Activated CD4-positive, alpha-beta T cell treated with anti-CD3 and anti-CD28 coated beads, Interleukin-2, amount 50 U/mL, for 1 hour (primary cell): ENCODE results near the gene MRPL23.

ENCODE experiments used
- DNase-seq: peaks from one replicate; pipeline ENCODE4 v3.0.0-alpha.2; 2020

MRPL23 gene

DNA sequence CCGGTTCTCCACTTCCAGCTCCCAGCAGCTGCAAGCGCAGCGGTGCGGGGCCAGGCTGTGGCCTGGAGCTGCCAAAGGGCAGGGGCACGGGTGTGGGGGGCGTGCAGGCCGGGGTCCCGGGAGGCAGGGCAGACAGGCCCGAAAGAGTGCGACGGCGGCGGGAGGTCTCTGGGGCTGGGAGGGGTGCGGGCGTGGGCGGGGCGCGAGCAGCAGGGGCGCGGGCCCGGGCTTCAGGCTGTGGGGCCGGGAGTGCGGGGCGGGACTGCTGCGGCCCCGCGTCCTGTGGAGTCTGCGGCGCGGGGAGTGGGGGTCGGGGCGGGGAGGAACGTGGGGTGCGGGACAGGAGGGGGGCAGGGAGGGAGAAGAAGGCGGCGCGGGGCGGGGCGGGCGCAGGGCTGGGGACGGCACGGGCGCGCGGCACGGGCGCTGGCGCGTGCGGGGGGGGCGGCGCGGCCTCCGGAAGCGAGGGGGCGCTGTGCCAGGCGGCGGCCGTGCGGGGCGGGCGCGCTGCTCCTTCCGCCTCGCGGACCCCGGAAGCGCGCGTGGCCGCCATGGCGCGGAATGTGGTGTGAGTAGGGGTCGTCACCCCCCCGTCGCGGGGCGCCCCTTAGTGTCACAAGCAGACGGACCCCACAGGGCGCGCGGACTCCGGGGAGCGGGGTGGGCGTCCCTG is at the start of gene MRPL23:
MRPL23 (plus strand) TSS at position 521 of the 673 bp plus-strand sequence; CDS start at position 552, 31 bp downstream.
- no peak for DNase-seq

- DNase-seq = no peak
Measured at GRCh38 chr11:1899090-1899489, 48.0 kb upstream of the MRPL23 start.

DNA sequence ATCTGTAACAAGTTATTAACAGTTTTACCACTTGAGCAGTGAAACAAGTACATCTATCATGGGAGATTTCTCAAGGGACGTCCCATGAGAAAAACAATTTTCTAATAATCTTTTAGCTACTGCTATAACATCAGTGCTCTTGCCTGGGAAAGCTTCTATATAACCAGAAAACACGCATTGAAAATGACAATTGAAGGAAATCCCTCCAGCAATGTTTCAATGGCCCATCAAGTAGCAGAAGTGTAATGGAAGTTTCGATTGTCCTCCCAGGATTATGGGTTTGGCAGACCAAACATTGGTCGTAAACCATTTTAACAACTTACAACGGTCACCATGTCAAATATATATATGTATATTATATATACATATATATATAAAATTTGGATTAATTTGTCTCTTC is 47.4 kb upstream of the MRPL23 start:
- DNase-seq = no peak

- no peak for DNase-seq
Measured at GRCh38 chr11:1906181-1906580, 41.0 kb upstream of the MRPL23 start.

GRCh38 chr11:1906611-1907423 is 40.3 kb upstream of the MRPL23 start:
- no peak for DNase-seq

DNA sequence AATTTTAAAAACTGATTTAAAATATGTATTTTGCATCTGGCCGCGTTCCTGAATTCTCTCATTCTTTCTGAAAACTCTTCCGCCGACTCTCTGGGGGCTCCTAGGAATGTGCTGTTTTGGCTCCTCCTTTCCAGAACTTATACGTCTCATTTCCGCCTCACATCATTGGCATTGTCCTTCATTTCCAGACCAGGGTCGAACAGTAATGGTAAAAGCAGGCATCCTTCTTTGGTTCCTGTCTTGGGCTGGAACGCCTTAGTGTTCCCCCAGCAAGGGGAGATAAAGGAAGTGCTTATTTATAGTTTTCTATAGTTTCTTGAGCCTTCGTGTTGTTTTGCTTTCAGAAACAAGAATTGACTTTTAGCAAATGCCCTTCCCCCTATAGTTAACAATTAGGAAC is 38.5 kb upstream of the MRPL23 start:
- no peak for DNase-seq

- DNase-seq = no peak
Measured at GRCh38 chr11:1909524-1909923, 37.6 kb upstream of the MRPL23 start.

DNA sequence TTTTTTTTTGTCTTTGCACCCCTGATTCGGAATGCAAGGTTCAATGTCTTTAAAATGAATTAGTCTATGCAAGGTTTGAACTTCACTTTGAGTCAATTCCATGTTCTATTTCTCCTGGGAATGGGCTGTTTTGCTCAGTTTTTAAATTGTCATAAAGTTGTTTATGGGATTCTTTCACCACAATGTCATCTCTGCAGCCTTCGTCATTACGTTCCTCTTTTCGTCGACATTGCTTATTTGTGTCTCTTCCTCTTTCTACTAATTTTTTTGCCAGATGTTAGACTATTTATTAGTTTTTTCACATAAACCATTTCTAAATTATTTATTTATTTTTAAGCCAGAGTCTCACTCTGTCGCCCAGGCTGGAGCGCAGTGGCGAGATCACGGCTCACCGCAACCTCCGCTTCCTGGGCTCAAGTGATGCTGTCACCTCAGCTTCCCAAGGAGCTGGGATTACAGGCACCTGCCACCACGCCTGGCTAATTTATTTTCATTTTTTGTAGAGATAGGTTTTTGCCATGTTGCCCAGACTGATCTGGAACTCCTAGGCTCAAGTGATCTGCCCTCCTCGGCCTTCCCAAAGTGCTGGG is 34.7 kb upstream of the MRPL23 start:
- no peak for DNase-seq

GRCh38 chr11:1913271-1914060 is 33.7 kb upstream of the MRPL23 start:
- no peak for DNase-seq

- DNase-seq = no peak
Measured at GRCh38 chr11:1915795-1916131, 31.4 kb upstream of the MRPL23 start.

- DNase-seq = no peak
Measured at GRCh38 chr11:1916132-1916985, 30.8 kb upstream of the MRPL23 start.

GRCh38 chr11:1916986-1917522 is 30.1 kb upstream of the MRPL23 start:
- no peak for DNase-seq

DNA sequence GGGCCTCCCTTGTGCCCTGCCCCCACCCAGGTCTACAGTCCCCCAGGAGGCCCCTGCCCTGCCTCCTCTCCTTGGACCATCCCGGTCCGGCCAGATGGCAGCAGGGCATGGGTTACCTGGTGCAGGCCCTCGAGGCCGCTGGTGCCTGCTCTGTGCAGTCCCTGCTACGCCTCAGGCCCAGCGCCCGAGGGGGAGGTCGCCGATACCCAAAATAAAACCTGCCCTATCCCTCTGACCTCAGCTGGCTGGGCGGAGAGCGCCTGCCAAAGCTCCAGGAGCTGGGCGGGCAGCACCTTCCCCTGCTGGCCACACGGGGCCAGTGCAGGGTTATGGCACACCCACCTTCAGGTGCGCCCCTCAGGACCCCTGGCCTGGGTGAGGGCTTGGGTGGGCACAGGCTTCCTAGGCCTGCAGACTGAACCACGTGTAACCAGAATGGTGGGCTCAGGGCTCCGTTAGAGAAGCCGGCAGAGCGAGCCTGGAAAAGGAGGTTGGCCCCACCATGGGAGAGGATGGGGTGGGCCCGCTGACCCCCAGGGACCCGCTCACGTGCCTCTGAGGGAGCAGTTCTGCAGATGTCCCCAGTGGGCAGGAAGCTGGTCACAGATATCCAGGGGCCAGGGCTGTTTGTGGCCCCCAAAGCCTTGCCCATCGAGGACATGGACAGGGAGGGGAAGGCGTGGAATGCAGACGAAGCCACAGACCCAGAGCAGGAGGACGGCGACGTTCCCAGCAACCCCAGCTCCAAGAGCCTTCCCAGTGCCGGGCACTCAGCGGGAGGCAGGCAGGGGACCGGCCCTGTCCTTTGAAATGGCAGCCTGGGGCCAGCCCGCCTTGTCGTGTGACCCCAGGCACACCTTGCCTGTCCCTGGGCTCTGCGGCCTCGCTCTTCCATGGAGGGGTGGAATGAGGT is 29.4 kb upstream of the MRPL23 start:
- no peak for DNase-seq

- DNase-seq = no peak
Measured at GRCh38 chr11:1918436-1919315, 28.5 kb upstream of the MRPL23 start.

DNA sequence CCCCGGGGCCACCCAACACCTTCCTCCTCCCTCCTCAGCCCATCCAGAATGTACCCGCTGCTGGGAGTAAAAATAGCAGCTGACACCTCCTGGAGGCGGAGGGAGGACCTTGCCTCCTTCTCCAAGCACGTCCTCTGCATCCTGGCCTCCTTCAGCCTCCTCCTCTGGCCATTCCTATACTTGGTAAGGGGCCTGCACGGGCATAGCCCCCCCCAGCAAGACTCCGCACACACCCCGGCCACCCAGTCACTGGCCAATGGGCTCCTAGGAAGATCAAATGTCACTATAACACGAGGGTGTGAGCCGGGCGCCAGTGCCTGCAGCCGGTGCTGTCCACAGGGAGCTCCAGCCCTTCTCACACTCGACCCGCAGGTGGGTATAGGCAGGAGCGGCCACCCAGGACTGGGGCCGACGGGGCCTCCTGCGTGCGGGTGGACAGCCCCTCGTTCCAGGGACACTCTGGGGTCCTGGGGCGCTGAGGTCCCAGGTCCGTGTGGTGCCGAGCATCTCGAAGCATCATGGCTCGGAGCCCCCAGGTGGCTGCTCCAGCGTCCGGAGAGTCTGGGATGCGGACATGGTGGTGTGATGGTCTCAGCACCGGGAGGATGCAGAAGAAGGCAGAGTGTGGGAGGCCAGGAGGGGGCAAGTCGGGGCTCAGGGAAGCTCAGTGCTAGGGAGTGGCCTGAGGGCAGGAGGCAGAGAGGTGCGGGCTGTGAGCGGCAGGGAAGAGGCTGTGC is 27.6 kb upstream of the MRPL23 start, which contains the start of gene TNNT3:
TNNT3 (plus strand) TSS at position 313 of the 737 bp plus-strand sequence. CDS start 3,172 bp downstream, outside the sequence.
- no peak for DNase-seq

- DNase-seq = no peak
Measured at GRCh38 chr11:1920128-1920908, 26.8 kb upstream of the MRPL23 start.

GRCh38 chr11:1920909-1921573 is 26.1 kb upstream of the MRPL23 start:
- no peak for DNase-seq
